H7 (cell line): ENCODE data around the gene TRMT112. TPM values are rescaled to one million over a fixed set of nuclear protein-coding genes. Genes with fewer than 3 reads are reported as not detected.

Source experiments
- DNase-seq: peaks from one replicate; pipeline ENCODE4 v3.0.0; 2012
- H3K27me3 ChIP-seq: 2 replicates; pipeline ENCODE4 v1.6.0; 2011; ENCODE audit warnings: mild to moderate bottlenecking, low read length; ENCODE audit not compliant: control insufficient read depth, insufficient read depth
- H3K36me3 ChIP-seq: replicated peaks from 2 replicates; pipeline ENCODE4 v1.5.1; 2011; ENCODE audit warnings: low read length; ENCODE audit not compliant: control insufficient read depth, insufficient read depth
- H3K4me3 ChIP-seq: 2 replicates; pipeline ENCODE4 v1.5.1; 2011; ENCODE audit warnings: low read depth, mild to moderate bottlenecking, control low read depth, low read length, moderate library complexity; ENCODE audit not compliant: insufficient read depth
- total RNA-seq: library from RNA; depleted of rRNA; stranded (reverse); fragments of >200 nt; shearing (Covaris generic); gene quantifications from 2 replicates; pipeline ENCODE4 v1.2.3, GENCODE V29; 2014

The TRMT112 gene
- total RNA-seq, 1 experiment from 2014 or later: 314 TPM

DNA sequence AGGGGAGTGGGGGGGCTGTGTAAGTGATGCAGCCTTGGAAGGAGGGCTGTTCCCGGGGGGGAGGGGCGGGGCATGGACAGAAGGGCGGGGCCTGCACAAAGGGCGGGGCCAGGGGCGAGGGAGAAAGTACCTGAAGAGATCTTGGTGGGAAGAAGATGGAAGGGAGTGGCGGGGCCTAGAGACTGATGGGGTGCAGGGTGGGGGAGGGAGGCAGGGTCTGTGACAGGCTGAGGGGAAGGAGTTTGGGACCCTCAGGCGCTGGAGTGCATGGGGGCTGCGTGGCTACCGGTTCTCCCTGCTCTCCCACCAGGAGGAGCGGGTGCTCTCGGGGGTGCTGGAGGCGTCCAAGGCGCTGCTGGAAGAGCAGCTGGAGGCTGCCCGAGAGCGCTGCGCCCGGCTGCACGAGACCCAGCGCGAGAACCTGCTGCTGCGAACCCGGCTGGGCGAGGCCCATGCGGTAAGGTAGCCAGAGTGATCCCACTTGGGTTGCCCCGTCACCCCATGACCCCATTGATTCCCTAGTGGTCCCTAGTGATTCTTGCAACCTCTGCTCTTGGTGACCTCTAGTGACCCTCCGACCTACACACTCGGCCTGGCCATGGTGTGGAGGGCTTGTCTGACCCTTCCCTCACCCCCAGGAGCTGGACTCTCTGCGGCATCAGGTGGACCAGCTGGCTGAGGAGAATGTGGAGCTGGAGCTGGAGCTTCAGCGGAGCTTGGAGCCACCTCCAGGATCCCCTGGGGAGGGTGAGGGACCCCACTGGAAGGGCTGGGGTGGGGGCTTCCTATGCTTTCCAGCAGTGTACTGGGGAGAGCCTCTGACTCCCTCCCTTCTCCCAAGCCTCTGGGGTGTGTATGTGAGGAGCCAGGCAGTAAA, 25.7 kb upstream of the TRMT112 start:
- DNase-seq: peak; percentile 50
- H3K4me3 ChIP-seq: peak overlapping the region; percentile 28; the same call in 1 of the 2 replicates
- H3K27me3 ChIP-seq: no peaks in the 10 kb centered on the region; the same call in 1 of the 2 replicates
- H3K36me3 ChIP-seq: no peaks in the 10 kb centered on the region

DNA sequence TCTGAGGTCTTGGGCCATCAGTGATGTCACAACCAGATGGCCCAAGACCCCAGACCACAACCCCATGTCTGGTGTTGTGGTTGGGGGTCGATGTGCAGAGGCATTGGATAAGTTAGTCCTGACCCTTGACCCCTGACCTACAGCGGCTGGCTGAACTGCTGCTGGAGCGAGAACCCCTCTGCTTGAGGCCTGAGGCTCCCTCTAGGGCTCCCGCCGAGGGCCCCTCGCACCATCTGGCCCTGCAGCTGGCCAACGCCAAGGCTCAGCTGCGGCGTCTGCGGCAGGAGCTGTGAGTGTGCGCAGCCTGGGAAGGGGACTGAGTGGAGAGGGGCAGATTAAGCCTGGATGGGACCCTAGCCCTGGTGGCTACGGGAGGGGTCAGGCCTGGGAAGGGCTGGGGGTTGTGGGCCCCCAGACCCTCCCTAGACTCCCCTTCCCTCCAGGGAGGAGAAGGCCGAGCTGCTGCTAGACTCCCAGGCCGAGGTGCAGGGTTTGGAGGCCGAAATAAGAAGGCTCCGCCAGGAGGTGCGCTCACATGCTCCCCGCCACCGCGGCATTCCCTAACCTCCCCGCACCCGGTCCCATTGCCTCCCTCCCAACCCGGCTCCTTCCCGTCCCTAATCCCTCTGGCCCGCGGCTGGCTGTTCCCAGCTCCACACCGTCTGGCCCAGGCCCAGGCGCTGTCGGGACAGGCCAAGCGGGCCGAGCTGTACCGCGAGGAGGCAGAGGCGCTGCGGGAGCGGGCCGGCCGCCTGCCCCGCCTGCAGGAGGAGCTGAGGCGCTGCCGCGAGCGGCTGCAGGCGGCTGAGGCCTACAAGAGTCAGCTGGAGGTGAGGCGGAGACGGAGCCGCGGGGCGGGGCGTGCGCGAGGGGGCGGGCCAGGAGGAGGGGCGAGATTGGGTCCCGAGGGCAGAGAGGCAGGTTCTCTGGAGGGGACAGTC, 24.8 kb upstream of the TRMT112 start:
- no peaks in the 10 kb centered on the region; the same call in 1 of the 2 replicates for H3K27me3 ChIP-seq
- DNase-seq: peak; percentile 99
- peak overlapping the region; percentile 42 for H3K4me3 ChIP-seq
- H3K36me3 ChIP-seq: no peaks in the 10 kb centered on the region

DNA sequence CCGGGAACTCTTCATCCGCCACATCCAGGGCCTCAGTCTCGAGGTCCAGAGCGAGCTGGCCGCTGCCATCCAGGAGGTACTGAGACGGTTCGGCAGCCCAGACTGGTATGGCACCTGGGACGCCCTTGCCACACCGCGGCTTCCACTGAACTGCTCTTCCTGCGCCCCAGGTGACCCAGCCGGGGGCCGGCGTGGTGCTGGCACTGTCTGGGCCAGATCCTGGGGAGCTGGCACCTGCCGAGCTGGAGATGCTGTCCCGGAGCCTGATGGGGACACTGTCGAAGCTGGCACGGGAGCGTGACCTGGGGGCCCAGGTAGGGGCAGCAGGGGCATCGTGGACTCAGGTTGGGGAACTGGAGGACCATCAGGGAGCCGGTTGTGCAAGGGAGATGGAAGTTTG, 24.1 kb upstream of the TRMT112 start:
- Histone ChIP-seq H3K36me3 (no peaks in the 10 kb centered on the region), H3K4me3 (peak overlapping the region; percentile 60), H3K27me3 (no peaks in the 10 kb centered on the region; the same call in 1 of the 2 replicates)
- DNase-seq: no peak

DNA sequence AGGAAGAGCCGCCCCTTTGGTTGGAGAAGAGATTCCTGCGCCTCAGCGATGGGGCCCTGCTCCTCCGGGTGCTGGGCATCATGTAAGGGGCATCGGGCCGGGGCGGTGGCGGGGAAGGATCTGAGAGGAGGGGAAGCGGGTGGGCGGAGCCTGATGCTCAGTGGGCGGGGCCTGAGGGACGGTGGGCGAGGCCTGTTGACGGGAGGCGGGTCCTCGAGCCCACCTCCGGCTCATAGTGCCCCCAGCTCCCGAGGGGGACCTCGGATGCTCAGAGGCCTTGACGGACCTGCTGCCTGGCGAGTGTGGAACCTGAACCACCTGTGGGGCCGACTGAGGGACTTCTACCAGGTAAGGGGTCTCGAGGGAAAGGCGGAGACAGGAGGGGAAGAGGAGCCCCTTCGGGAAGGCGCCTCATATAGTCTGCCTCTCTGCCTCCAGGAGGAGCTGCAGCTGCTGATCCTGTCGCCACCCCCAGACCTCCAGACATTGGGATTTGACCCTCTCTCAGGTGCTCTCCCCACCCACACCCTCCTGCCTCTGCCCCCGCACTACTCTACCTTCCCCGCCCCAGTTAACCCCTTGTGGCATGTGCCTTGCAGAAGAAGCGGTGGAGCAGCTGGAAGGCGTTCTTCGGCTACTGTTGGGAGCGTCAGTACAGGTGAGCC, 23.4 kb upstream of the TRMT112 start:
- Histone ChIP-seq H3K4me3 (peak overlapping the region; percentile 60), H3K27me3 (no peaks in the 10 kb centered on the region; the same call in 1 of the 2 replicates), H3K36me3 (no peaks in the 10 kb centered on the region)
- peak; percentile 99 for DNase-seq

DNA sequence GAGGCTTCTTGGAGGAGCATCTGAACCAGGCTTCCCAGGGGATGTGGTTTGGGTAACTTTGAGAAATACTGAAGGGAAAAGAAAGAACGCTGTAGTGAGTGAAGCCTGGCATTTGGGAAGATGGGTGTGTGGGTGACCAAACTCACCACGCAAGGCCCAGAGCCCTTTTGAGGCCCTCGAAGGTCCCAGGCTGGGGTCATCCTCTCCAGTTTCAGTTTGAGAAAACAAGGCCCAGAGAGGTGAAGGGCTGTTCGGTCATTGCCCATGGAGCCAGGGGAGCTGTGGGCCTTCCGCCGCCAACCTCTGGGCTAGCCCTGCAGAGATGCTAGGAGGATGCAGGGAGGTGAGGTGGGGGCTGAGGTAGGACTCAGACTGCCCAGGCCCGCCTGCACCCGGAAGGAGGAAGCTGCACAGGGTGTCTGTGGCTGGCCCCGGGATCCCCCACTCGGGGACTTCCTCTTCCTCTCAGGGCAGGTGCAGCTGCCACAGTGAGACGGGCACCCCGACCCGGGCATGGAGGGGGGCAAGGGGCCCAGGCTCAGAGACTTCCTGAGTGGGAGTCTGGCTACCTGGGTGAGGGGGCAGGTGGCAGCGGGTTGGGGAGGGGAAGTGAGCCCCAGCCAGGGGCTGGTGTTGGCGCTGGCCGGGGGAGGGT, 22.5 kb upstream of the TRMT112 start, which contains the start of gene CCDC88B:
Gene CCDC88B (plus strand): TSS at position 451 of the 655 bp plus-strand sequence. CDS start 63 bp downstream, at position 514.
- DNase-seq: no peak
- H3K4me3 ChIP-seq: peak within 1 kb of the TSS; percentile 60
- no peaks in the 10 kb centered on the region for H3K36me3 ChIP-seq
- no peaks in the 10 kb centered on the region; the same call in 1 of the 2 replicates for H3K27me3 ChIP-seq

DNA sequence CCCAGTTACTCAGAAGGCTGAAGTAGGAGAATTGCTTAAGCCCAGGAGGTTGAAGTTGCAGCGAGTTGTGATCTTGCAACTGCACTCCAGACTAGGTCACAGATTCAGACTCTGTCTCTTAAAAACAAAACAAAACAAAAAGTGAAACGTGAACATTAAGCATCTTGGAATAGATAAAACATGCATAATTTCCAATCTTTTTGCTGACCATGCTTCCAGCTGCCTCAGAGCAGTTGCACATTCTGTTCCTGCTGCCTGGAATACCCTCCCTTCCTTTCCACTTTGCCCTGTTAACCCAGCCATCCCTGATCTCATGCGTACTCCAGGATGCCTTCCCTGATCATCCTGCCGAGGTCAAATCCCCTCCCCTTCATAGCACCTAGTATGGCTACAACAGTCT, 21.9 kb upstream of the TRMT112 start:
- H3K27me3 ChIP-seq: no peaks in the 10 kb centered on the region; the same call in 1 of the 2 replicates
- DNase-seq: peak; percentile 34
- no peaks in the 10 kb centered on the region for H3K36me3 ChIP-seq
- H3K4me3 ChIP-seq: no peak overlapping the region

DNA sequence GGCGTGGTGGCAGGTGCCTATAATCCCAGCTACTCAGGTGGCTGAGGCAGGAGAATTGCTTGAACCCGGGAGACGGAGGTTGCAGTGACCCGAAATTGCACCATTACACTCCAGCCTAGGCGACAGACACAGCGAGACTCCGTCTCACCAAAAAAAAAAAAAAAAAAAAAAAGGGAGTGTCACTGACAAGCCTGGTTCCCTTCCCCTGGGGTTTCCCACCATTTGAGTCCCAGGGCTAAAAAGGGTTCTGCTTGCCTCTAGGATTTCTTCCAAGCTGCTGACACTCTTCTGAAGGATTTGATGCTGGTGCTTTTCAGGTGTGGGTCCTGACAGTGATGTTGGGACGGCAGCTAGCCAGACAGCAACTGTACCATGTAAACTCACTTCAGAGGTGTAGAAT, 21.4 kb upstream of the TRMT112 start:
- Histone ChIP-seq H3K36me3 (no peaks in the 10 kb centered on the region), H3K4me3 (no peak overlapping the region), H3K27me3 (no peaks in the 10 kb centered on the region; the same call in 1 of the 2 replicates)
- no peak for DNase-seq

DNA sequence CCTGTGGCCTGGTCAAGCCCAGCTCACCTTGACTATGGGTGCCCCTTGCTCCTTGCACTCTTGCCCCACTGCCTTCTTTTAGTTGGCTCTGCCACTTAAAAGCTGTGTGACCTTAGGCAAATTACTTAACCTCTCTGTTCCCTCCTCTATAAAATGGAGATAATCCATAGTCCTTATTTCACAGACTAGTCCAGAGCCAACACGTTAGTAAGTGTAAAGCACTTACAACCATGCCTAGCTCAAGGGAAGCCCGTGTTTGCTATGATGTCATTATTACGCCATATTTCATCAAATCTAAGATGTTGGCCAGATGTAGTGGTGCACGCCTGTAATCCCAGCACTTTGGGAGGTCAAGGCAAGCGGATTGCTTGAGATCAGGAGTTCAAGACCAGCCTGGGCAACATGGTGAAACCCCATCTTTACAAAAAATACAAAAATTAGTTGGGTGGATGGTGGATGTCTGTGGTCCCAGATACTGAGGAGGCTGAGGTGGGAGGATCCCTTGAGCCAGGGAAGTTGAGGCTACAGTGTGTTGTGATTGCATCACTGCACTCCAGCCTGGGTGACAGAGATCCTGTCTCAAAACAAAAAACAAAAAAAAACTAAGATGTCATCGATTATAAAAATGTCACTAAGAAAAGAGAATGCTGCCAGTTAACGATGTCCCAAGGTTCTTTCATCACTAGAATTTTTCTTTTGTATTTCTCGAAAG, 20.3 kb upstream of the TRMT112 start:
- DNase-seq: no peak
- H3K36me3 ChIP-seq: no peaks in the 10 kb centered on the region
- H3K27me3 ChIP-seq: no peaks in the 10 kb centered on the region; the same call in 1 of the 2 replicates
- no peak overlapping the region for H3K4me3 ChIP-seq

DNA sequence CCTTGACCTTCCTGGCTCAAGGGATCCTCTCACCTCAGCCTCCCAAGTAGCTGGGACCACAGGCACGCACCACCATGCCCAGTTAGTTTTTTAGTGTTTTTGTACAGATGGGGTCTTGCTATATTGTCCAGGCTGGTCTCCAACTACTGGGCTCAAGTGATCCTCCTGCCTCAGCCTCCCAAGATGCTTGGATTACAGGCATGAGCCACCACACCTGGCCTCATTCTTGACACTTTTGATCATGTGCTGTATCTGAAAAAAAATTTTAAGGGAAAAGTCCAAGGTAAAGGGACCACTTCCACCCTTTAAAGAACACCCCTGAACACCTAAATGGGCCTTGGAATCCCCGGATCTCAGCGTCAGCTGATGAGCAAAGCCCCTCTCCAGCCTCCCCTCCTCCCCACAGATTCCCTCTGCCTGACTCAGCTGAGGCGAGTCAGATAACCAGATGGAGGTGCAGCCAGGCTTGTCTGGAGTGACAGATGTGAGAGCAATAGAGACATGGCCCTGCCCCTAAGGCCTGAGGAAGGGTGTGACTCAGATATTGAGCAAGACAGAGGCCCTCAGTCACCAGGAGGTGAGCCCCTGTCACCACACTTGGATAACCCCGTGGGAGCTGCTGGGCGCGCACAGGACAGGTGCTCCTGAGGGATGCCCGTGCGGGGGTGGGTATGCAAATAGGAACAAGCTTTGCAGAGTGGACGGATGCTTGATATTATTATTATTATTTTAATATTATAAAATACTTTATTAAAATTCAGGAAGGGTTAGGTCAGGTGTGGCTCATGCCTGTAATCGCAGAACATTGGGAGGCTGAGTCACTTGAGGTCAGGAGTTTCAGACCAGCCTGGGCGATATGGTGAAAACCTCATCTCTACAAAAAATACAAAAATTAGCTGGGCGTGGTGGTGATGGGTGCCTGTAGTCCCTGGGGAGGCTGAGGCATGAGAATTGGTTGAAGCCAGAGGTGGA, 17.7 kb upstream of the TRMT112 start:
- Histone ChIP-seq H3K27me3 (no peaks in the 10 kb centered on the region; the same call in 1 of the 2 replicates), H3K36me3 (no peaks in the 10 kb centered on the region), H3K4me3 (no peak overlapping the region)
- DNase-seq: peak; percentile 68

DNA sequence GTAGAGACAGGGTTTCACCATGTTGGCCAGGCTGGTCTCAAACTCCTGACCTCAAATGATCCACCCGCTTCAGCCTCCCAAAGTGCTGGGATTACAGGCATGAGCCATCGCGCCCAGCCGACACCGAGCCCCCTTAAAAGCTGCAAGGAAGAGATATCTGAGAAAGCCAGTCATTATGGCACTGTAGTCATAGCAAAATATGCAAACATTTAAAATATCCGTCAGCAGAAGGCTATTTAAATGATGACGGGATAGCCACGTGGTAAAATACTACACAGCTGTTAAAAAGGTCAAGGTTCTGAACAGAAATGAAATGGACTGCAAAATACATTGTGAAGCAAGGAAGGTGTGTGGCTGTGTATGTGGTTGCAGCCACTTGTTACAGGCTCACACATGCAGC, 16.2 kb upstream of the TRMT112 start:
- no peak overlapping the region for H3K4me3 ChIP-seq
- no peaks in the 10 kb centered on the region for H3K27me3 ChIP-seq
- no peaks in the 10 kb centered on the region for H3K36me3 ChIP-seq
- no peak for DNase-seq

DNA sequence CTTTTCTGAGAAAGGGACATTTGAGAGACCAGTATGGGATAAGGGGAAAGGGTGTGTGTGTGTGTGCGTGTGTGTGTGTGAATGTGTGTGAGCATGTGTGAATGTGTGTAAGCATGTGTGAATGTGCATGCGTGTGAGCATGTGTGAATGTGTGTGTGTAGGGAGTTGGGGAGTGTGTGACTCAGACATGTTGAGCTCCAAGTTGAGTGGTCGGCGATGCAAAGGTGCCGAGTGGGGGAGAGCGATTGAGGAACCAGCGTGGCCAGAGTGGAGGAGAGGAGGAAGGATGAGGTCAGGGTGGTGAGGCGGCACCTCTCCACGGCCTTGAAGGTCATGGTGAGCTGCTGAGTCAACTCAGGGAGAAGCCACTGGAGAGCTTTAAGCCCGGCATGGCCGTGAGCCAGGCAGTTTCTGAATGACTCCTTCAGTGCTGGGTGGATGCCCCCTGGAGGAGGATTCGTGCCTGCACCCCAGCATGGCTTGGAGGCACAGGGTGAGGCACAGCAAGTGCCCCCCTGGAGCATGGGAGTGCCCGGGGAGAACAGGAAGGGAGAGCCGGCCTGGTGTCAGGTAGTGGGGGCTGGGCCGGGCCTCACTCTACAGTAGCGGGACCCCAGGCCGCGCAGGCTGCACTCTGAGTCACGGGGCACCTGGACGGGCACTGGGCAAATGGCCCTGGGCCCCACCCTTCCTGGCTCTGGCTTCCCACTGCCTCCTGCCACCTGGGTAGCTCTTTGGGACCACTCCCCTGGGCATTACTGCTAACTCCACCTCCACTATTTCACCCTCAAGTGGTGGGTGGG, 14.4 kb upstream of the TRMT112 start:
- Histone ChIP-seq H3K36me3 (no peaks in the 10 kb centered on the region), H3K27me3 (no peaks in the 10 kb centered on the region), H3K4me3 (no peak overlapping the region)
- peak; percentile 85 for DNase-seq

DNA sequence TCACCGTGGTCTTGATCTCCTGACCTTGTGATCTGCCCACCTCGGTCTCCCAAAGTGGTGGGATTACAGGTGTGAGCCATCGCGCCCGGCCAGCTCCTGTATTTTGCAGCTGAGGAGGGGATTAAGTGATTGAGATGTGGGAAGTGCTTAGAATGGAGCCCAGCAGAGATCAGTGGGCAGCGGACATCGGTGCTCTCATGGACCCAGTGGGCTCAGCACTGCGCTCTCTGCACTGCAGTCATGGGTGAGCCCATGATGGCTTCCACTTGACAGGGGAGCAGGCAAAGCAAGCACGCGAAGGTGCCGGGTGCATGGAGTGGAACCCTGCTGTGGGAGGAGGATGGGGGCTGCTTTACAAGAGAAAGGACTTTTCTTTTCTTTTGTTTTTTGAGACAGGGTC, 13.5 kb upstream of the TRMT112 start:
- H3K36me3 ChIP-seq: no peaks in the 10 kb centered on the region
- no peak overlapping the region for H3K4me3 ChIP-seq
- no peaks in the 10 kb centered on the region for H3K27me3 ChIP-seq
- DNase-seq: no peak
